GM19023 (cell line): Measurements from ENCODE around the gene RBMS3.

ENCODE experiments used
- ATAC-seq: cut with Tn5 transposase; IDR thresholded peaks from one replicate; pipeline ENCODE4 v1.9.1; 2021; ENCODE audit warnings: mild to moderate bottlenecking, moderate library complexity; ENCODE audit not compliant: unreplicated experiment

RBMS3 gene

DNA sequence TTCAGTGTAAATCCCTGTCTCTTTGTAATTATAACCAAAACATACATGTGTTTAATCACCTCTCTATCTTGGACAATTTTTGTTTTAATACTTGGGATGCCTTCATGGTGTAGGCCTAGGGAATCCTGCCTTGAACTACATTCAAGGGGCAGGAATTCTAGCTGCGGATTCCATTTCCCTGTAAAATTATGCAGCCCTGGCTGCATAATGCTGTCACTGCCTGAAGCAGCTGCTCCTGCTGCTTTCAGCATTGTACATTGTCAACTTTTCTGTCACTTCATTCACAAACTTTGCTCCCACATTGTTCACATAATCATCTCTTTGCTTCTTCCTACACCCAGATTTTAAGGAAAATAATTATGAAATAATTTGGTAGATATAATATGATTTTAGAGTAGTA, 638.7 kb downstream of the RBMS3 start:
- no peak for ATAC-seq

- ATAC-seq: no peak
These were observed 642.3 kb downstream of the RBMS3 start for GRCh38 chr3:29922992-29923746.

- no peak for ATAC-seq
These were observed 644.1 kb downstream of the RBMS3 start for GRCh38 chr3:29924783-29925561.

DNA sequence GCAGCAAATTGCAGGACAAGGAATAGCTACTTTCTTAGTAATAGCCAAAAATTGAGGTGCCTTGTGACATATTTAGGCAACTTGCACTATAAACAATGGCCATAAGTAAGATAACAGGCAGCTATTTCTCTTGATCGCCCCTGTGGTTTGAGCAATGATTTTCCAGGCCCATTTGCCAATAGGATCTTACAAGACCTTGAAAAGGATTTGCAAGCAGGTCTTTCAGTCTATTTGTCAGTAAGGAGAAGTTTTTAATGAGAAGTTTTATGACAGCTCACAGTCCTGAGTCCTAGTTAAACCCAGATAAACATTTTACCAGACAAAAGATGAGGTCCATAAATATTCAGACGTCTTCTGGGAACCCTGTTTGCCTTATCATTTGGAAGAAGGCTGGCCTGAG, 645.5 kb downstream of the RBMS3 start:
- no peak for ATAC-seq

GRCh38 chr3:29932696-29933325, 651.9 kb downstream of the RBMS3 start:
- no peak for ATAC-seq

DNA sequence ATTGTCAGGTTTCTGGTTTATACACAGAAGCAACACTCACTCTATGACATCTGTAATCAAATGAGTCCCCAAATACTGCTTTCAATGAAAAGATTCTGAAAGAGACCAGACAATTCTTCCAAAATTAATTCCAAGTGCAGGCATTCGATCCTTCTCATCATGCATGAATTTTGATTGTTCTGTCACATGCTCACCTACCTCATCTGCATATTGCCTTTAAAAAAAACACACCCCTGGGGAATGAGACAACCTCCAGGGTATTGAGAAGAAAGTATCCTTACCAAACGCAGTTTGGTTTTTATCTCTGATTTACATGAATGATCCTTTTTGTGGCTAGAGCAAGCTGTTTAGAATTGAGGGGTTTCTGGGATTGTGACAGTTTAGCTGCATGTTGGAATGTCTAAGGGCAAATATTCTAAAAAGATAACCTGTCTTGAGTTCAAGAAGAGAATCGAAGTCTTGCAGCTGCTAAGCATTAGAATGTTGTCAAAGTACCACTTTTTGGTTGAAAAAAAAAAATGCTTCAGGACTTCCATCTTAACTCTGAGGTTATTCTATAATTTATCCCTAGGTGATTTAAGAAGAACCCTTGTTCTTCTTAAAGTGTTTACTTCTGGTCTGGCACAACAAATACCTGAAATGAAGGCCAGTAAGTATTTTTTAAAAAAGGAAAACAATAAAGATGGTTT, 653.1 kb downstream of the RBMS3 start:
- no peak for ATAC-seq

- ATAC-seq: no peak
These were observed 653.9 kb downstream of the RBMS3 start for GRCh38 chr3:29934751-29935150.

GRCh38 chr3:29936054-29936453, 655.2 kb downstream of the RBMS3 start:
- ATAC-seq: peak; percentile 74

GRCh38 chr3:29936766-29937165, 655.9 kb downstream of the RBMS3 start:
- ATAC-seq: no peak

DNA sequence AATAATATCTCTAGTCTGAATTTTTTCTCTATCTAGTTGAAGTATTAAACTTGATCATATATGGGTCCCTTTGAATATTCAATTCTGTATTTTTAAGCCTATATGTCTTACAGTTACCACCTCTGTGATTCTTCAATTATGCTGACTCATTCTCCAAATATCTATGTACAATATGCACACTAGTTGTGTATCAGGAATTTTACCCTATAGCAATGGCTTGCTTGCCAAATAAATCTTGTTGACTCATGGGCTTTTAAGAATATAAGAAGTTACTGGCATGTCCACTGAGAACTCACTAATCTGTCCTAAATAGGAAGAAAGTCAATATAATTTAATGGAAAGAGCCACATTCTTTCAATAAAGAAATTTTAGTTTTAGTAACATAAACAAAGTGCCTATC, 656.3 kb downstream of the RBMS3 start:
- no peak for ATAC-seq

GRCh38 chr3:29940759-29941323, 660.0 kb downstream of the RBMS3 start:
- no peak for ATAC-seq

- ATAC-seq: no peak
These were observed 661.4 kb downstream of the RBMS3 start for GRCh38 chr3:29942297-29942696.

- ATAC-seq: no peak
These were observed 668.3 kb downstream of the RBMS3 start for GRCh38 chr3:29949131-29949530.

- ATAC-seq: no peak
These were observed 669.2 kb downstream of the RBMS3 start for GRCh38 chr3:29949940-29950616.

DNA sequence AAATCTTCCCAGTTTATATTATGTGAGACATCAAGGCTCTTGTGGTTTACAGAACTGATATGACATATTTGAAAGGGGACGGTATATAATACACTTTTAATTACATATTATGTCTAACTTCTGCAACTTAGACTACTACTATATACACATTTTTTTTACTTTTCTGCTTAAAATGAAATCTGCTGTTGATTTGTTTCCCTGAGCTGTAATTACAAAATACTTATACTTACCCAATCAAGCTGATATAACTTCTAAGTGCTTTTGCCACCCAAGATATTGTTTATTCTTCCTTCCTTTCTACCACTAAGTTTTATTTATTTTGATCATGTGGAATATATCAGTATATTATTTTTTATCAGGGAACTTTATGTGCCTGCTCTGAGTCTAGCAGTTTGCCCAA, 671.6 kb downstream of the RBMS3 start:
- no peak for ATAC-seq

DNA sequence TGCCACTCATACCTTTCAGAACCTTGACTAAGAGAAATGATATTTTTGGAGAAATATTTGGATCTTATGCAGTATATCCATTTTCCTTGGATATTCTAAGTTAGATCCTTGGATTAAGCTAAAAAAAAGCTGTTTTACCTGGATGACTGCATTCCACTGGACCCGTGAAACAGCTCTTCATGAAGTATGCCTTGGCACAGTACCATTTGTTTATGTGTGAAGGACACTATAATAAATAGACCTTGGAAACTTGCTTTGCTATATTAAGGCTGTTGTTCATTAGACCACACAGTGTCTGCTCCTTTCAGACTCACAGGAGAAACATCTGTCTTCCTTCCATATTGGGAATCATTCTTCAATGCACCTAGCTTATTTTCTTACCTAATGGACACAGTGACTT, 674.5 kb downstream of the RBMS3 start:
- ATAC-seq: no peak

- ATAC-seq: no peak
These were observed 677.9 kb downstream of the RBMS3 start for GRCh38 chr3:29958816-29959215.

DNA sequence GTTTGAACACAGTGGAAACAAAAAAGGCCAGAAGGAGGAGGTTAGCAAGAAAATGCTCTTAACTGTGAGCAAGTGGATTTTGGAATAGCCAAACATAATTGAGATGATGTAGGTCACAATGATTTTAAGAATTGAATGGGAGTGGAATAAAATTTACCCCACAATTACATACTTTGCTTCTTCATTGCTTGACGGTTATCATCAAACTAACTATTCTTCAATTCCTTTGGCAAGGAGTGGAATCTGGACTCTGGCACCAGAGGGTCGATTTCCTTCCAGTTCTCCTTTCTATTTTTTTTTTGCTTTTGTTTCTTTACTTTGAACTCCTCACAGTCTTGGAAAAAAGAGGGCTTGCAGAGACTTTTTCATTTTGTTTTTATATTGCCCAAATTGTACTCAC, 691.0 kb downstream of the RBMS3 start:
- ATAC-seq: no peak

DNA sequence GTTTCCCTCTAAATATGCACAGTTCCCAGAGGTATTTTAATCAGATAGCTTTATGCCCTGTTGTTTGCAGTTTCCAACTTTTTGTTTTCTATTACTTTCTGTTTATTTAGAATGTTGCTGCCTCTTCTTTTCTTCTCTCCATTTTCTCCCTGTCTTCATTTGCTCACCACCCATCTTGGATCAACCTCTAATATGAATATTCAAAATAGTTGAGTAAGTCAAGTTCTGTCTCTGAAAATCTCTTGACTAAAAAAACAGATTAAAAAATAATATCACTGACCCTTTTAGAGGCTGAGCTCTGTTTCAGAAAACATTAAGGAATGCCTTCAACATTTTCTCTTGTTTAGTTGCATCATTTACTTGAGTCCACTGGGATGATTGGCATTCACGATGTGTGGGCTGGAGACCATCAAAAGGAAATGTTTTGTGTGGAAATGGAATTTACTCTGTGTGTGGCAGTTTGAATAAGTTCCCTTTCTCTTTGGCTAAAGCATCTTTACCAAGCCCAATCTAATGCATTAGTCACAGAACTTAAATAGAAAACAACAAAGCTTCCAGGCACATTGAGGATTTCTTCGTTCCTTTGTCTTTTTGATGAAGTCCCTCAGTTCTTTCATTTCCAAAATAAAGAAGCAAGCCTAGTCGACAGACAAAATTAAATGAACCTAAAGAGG, 691.6 kb downstream of the RBMS3 start:
- ATAC-seq: no peak

- no peak for ATAC-seq
These were observed 692.9 kb downstream of the RBMS3 start for GRCh38 chr3:29973763-29974162.
